Adrenal gland (tissue), 12 donors: ENCODE measurements around the gene AK4. TPM values are rescaled to one million over a fixed set of nuclear protein-coding genes. Genes with fewer than 3 reads are reported as not detected.

ENCODE experiments used
- DNase-seq, 7 donors: peaks; one replicate each; pipeline ENCODE4 v3.0.0-alpha.2; 2019 to 2020
- H3K27ac ChIP-seq, 5 donors: fragments of 200-600 bp; sonication (generic) in 4 of 5; 1 replicate in 3 of 5; 2 replicates in 2 of 5; pipeline versions ENCODE4 v1.5.1 to v1.8.0; 2016 to 2020; ENCODE audit warnings: mild to moderate bottlenecking in 1 of 5
- H3K27me3 ChIP-seq: fragments of 200-600 bp; 2 replicates; pipeline ENCODE4 v1.8.0; 2021
- H3K36me3 ChIP-seq, 2 donors: fragments of 200-600 bp; replicated peaks in 1 of 2; 1 replicate in 1 of 2; 2 replicates in 1 of 2; pipeline versions ENCODE4 v1.5.1 to v1.8.0; 2018 to 2022
- H3K4me1 ChIP-seq, 2 donors: fragments of 200-600 bp; replicated peaks in 1 of 2; 1 replicate in 1 of 2; 2 replicates in 1 of 2; pipeline versions ENCODE4 v1.5.1 to v1.8.0; 2018 to 2021
- H3K4me3 ChIP-seq, 4 donors: fragments of 200-600 bp; sonication (generic) in 3 of 4; one replicate each; pipeline ENCODE4 v1.5.1; 2016 to 2018
- H3K9me3 ChIP-seq, 3 donors: fragments of 200-600 bp; sonication (generic) in 1 of 3; replicated peaks in 1 of 3; 1 replicate in 2 of 3; 2 replicates in 1 of 3; pipeline versions ENCODE4 v1.5.1 to v1.8.0; 2016 to 2021
- CTCF ChIP-seq, 6 experiments: fragments of 450-650 bp in 4 of 6; fragments of 200-600 bp in 2 of 6; sonication (generic) in 1 of 6; IDR thresholded peaks; 1 replicate in 5 of 6; 2 replicates in 1 of 6; pipeline versions ENCODE4 v1.5.1 to v1.8.0; 2016 to 2021; ENCODE audit warnings: antibody characterized with exemption in 6 of 6, mild to moderate bottlenecking in 2 of 6, moderate library complexity in 1 of 6
- POLR2A ChIP-seq, 2 donors: fragments of 450-650 bp; IDR thresholded peaks; one replicate each; pipeline ENCODE4 v1.6.1; 2017; ENCODE audit warnings: antibody characterized with exemption in 2 of 2, mild to moderate bottlenecking in 2 of 2, moderate library complexity in 1 of 2
- WGBS, 4 donors: extraction: QIAGEN DNeasy Blood & Tissue Kit in 2 of 4; methylation state at CpG; one replicate each; pipeline versions ENCODE4 v1.1.5 to v1.1.7; 2013 to 2017; 5-methylcytosine and 5-hydroxymethylcytosine counted together
- intact Hi-C, 2 donors: fragments of 100-400 bp; cut with DNase I; formaldehyde crosslinking; loops; one replicate each; pipeline versions ENCODE4 v1.14.1 to v1.15.0; 2022 to 2023
- polyA plus RNA-seq, 3 donors: library from polyadenylated mRNA; stranded (reverse); fragments of 200-250 nt in 2 of 3; fragments of 350-450 nt in 1 of 3; fragmentation: Illumina TruSeq in 1 of 3; extraction: RNeasy Lipid Tissue Mini Kit (QIAGEN cat#74804) in 1 of 3; gene quantifications; one replicate each; pipeline ENCODE4 v1.2.3, GENCODE V29; 2013 to 2014
- total RNA-seq, 9 donors: library from RNA; depleted of rRNA in 4 of 9; stranded (reverse); fragments of >200 nt in 4 of 9; fragments of 120-200 nt in 1 of 9; fragmentation: NEBNext Ultra II Directional in 1 of 9; extraction: Animal tissue kit (Norgen Biotek cat#: 25700) in 1 of 9; gene quantifications; one replicate each; pipeline versions ENCODE4 v1.1.0 to v1.2.4, GENCODE V29; 2013 to 2023
- donor health status: healthy with polysubstance abuse.
- donor health status: Bipolar disorder and iron deficiency.
- donor health status: DM: yes; HTN: yes; CAD: no.
- donor health status: DM: no; HTN: no; CAD: no.
- donor health status: DM: no; HTN: no; CAD: no.
- donor health status: DM: yes; HTN: yes; CAD: no.

AK4 gene
- total and polyA plus RNA-seq, 12 donors: 0.67 to 12.4 (median 2.5) TPM

DNA sequence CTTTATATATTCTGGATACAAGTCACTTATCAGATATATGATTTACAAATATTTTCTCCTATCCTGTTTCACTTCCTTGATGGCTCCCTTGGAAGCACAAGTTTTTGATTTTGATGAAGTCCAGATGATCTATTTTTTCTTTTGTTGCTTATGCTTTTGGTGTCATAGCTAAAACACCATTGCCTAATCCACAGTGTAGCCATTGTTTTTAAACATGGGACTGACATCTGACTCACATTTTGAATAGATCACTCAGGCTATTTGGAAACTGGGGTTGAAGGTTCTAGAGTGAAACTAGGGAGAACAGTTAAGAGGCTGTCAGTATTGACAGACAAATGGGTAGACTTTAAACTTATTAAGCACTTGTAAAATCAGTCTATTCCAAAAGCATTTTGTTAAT lies 16.6 kb downstream of the AK4 start:
- intact Hi-C loops: no loop called here

GRCh38 chr1:65165269-65165993 lies 17.4 kb downstream of the AK4 start:
- H3K9me3 ChIP-seq: no peaks in the 10 kb centered on the region
- H3K27me3 ChIP-seq: no peaks in the 10 kb centered on the region
- no peak overlapping the region for H3K27ac ChIP-seq
- DNase-seq: peak in 3 of 7 donors; percentile 20 to 55 (median 28)
- intact Hi-C loops: no loop called here
- H3K36me3 ChIP-seq: no peaks in the 10 kb centered on the region
- 73 to 78% (median 76%) methylated on average over 5 of the region's 5 CpGs for WGBS, 4 donors
- TF ChIP-seq POLR2A (IDR thresholded peaks at IDR 0.05) (no peak), CTCF (IDR thresholded peaks at IDR 0.05) (no peak)
- no peaks in the 10 kb centered on the region for H3K4me1 ChIP-seq
- H3K4me3 ChIP-seq: no peak overlapping the region

More for the DNA sequence above, 16.6 kb downstream of the AK4 start:
- DNase-seq: no peak
- no peaks in the 10 kb centered on the region for H3K4me1 ChIP-seq
- no peak for TF ChIP-seq CTCF (IDR thresholded peaks at IDR 0.05)
- TF ChIP-seq POLR2A (IDR thresholded peaks at IDR 0.05): no peak
- H3K27ac ChIP-seq: no peak overlapping the region
- H3K9me3 ChIP-seq: no peaks in the 10 kb centered on the region
- H3K4me3 ChIP-seq: no peak overlapping the region
- no peaks in the 10 kb centered on the region for H3K27me3 ChIP-seq
- no peaks in the 10 kb centered on the region for H3K36me3 ChIP-seq

- 85 to 91% (median 89%) methylated on average over 7 of the region's 7 CpGs for WGBS, 4 donors
- no peak for DNase-seq
- H3K27me3 ChIP-seq: no peaks in the 10 kb centered on the region
- H3K4me1 ChIP-seq: no peaks in the 10 kb centered on the region
- intact Hi-C loops: no loop called here
- H3K27ac ChIP-seq: no peak overlapping the region
- no peaks in the 10 kb centered on the region for H3K9me3 ChIP-seq
- no peaks in the 10 kb centered on the region for H3K36me3 ChIP-seq
- no peak overlapping the region for H3K4me3 ChIP-seq
- TF ChIP-seq POLR2A (IDR thresholded peaks at IDR 0.05): no peak
- TF ChIP-seq CTCF (IDR thresholded peaks at IDR 0.05): no peak
Measured at GRCh38 chr1:65166572-65167305, 18.7 kb downstream of the AK4 start.

DNA sequence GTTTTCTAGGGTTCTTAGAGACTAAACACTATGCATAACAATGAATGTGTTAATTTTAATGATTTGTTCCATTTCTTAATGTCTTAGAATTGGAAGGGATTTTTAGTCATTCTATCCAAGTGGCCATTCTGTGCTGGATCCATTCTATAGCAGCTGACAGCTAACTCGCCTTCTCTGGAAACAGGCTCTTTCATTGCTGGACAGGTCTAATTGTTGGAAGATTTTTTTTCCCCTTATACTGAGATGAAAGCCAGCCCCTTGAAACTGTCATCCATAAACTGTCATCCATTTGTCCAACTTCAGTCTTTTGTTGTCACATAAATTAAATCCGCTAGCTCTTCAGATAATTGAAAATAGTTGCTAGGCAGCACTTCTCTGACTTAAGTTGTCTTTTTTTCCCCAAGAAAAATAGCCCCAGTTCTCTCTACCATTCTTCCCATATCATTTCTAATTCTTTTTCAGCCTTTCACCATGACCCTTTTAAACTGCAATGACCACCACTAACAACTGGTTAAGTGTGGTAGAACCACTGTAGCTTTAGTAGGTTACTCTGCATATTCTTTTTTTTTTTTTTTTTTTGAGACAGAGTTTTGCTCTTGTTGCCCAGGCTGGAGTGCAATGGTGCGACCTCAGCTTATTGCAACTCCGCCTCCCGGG lies 19.7 kb downstream of the AK4 start:
- H3K27ac ChIP-seq: no peak overlapping the region
- no peak overlapping the region for H3K4me3 ChIP-seq
- WGBS, 4 donors: 93 to 98% (median 94%) methylated on average over 5 of the region's 5 CpGs
- DNase-seq: no peak
- H3K4me1 ChIP-seq: no peaks in the 10 kb centered on the region
- no peaks in the 10 kb centered on the region for H3K36me3 ChIP-seq
- intact Hi-C loops: no loop called here
- no peaks in the 10 kb centered on the region for H3K9me3 ChIP-seq
- TF ChIP-seq CTCF (IDR thresholded peaks at IDR 0.05): no peak
- no peaks in the 10 kb centered on the region for H3K27me3 ChIP-seq
